SK-N-MC (cell line): Measurements from ENCODE around the gene FBXO34.

ENCODE experiments used
- DNase-seq: peaks from one replicate; pipeline ENCODE4 v3.0.0-alpha.2; 2011; ENCODE audit warnings: low read depth, low spot score
- H3K27ac ChIP-seq: fragments of 200-600 bp; sonication (generic); 2 replicates; pipeline ENCODE4 v1.5.1; 2016; ENCODE audit warnings: mixed run types
- H3K36me3 ChIP-seq: fragments of 200-600 bp; sonication (generic); 2 replicates; pipeline ENCODE4 v1.6.1; 2017; ENCODE audit warnings: antibody characterized with exemption, low read length, mixed read lengths; ENCODE audit not compliant: insufficient read depth
- H3K4me3 ChIP-seq: fragments of 200-600 bp; sonication (generic); 2 replicates; pipeline ENCODE4 v1.5.1; 2016
- H3K9ac ChIP-seq: fragments of 200-600 bp; sonication (generic); 2 replicates; pipeline ENCODE4 v1.8.0; 2017; ENCODE audit warnings: mixed run types, mixed read lengths; ENCODE audit not compliant: insufficient read length
- H3K9me3 ChIP-seq: fragments of 200-600 bp; sonication (generic); 2 replicates; pipeline ENCODE4 v1.6.1; 2017; ENCODE audit warnings: low read depth, mild to moderate bottlenecking, antibody characterized with exemption, low read length, moderate library complexity, mixed read lengths
- EZH2 ChIP-seq: fragments of 200-600 bp; sonication (generic); IDR thresholded peaks from one replicate; pipeline ENCODE4 v1.6.1; 2017; ENCODE audit warnings: antibody characterized with exemption
- FOXP2 ChIP-seq: optimal IDR thresholded peaks from 2 replicates; pipeline ENCODE3; 2011; ENCODE audit warnings: mild to moderate bottlenecking, moderate library complexity; ENCODE audit not compliant: insufficient read depth; ENCODE audit errors: extremely low read length, control extremely low read depth
- POLR2AphosphoS5 ChIP-seq: IDR thresholded peaks from 2 replicates; pipeline ENCODE4 v1.6.1; 2012; ENCODE audit warnings: mild to moderate bottlenecking, low read depth, low read length, borderline replicate concordance

The FBXO34 gene

GRCh38 chr14:55267820-55268219 lies 3.4 kb upstream of the FBXO34 start:
- Histone ChIP-seq H3K27ac (no peak overlapping the region), H3K36me3 (no peaks in the 10 kb centered on the region), H3K9ac (no peak overlapping the region), H3K9me3 (no peaks in the 10 kb centered on the region), H3K4me3 (no peak overlapping the region)
- DNase-seq: no peak
- no peak for TF ChIP-seq FOXP2

GRCh38 chr14:55271572-55272298 lies 514 bp downstream of the FBXO34 start:
- Histone ChIP-seq H3K9me3 (no peaks in the 10 kb centered on the region), H3K27ac (peak overlapping the region; percentile 26; the same call in 1 of the 2 replicates), H3K36me3 (no peaks in the 10 kb centered on the region), H3K4me3 (peak overlapping the region; percentile 96), H3K9ac (peak overlapping the region; percentile 90)
- DNase-seq: no peak
- TF ChIP-seq FOXP2: no peak
- TF ChIP-seq EZH2: no peak
- no peak for TF ChIP-seq POLR2AphosphoS5

GRCh38 chr14:55272387-55272786 lies 1.2 kb downstream of the FBXO34 start:
- no peak for DNase-seq
- TF ChIP-seq EZH2 (no peak), POLR2AphosphoS5 (no peak), FOXP2 (no peak)
- Histone ChIP-seq H3K27ac (no peak overlapping the region), H3K36me3 (no peaks in the 10 kb centered on the region), H3K9me3 (no peaks in the 10 kb centered on the region), H3K9ac (peak overlapping the region; percentile 90), H3K4me3 (peak overlapping the region; percentile 96)

- peak overlapping the region; percentile 96 for H3K4me3 ChIP-seq
These were observed 1.7 kb downstream of the FBXO34 start for GRCh38 chr14:55272922-55273321.

GRCh38 chr14:55274146-55274545 lies 2.9 kb downstream of the FBXO34 start:
- DNase-seq: no peak
- no peak overlapping the region for H3K9ac ChIP-seq
- H3K36me3 ChIP-seq: peaks cover 7% of the 10 kb centered on the region
- TF ChIP-seq EZH2 (no peak), FOXP2 (no peak), POLR2AphosphoS5 (no peak)
- H3K4me3 ChIP-seq: peak overlapping the region; percentile 28; the same call in 1 of the 2 replicates
- no peaks in the 10 kb centered on the region for H3K9me3 ChIP-seq
- no peak overlapping the region for H3K27ac ChIP-seq

More at GRCh38 chr14:55272922-55273321, 1.7 kb downstream of the FBXO34 start:
- H3K27ac ChIP-seq: no peak overlapping the region
- TF ChIP-seq POLR2AphosphoS5 (no peak), EZH2 (no peak), FOXP2 (no peak)
- H3K9ac ChIP-seq: peak overlapping the region; percentile 90
- no peaks in the 10 kb centered on the region for H3K9me3 ChIP-seq
- no peaks in the 10 kb centered on the region for H3K36me3 ChIP-seq
- no peak for DNase-seq

GRCh38 chr14:55274751-55275150 lies 3.5 kb downstream of the FBXO34 start:
- H3K36me3 ChIP-seq: peaks cover 12% of the 10 kb centered on the region
- no peak overlapping the region for H3K9ac ChIP-seq
- no peak overlapping the region for H3K4me3 ChIP-seq
- no peak for TF ChIP-seq EZH2
- no peak for TF ChIP-seq FOXP2
- TF ChIP-seq POLR2AphosphoS5: no peak
- no peak for DNase-seq
- H3K27ac ChIP-seq: 0 out of 2 replicates have a peak overlapping the region, but pooled peaks have one; percentile 5
- no peaks in the 10 kb centered on the region for H3K9me3 ChIP-seq

GRCh38 chr14:55276736-55277135 lies 5.5 kb downstream of the FBXO34 start:
- TF ChIP-seq FOXP2: no peak
- no peak for TF ChIP-seq EZH2
- TF ChIP-seq POLR2AphosphoS5: no peak

GRCh38 chr14:55277972-55278740 lies 6.9 kb downstream of the FBXO34 start:
- peak overlapping the region; percentile 57; the same call in 1 of the 2 replicates for H3K27ac ChIP-seq
- 0 out of 2 replicates have a peak overlapping the region, but pooled peaks have one; percentile 7 for H3K4me3 ChIP-seq
- DNase-seq: no peak
- no peaks in the 10 kb centered on the region for H3K9me3 ChIP-seq
- no peak for TF ChIP-seq EZH2
- no peak for TF ChIP-seq FOXP2
- TF ChIP-seq POLR2AphosphoS5: no peak
- H3K9ac ChIP-seq: no peak overlapping the region
- peaks cover 15% of the 10 kb centered on the region for H3K36me3 ChIP-seq

More at GRCh38 chr14:55276736-55277135, 5.5 kb downstream of the FBXO34 start:
- no peak for DNase-seq
- no peaks in the 10 kb centered on the region for H3K9me3 ChIP-seq
- peaks cover 15% of the 10 kb centered on the region for H3K36me3 ChIP-seq
- H3K9ac ChIP-seq: no peak overlapping the region
- H3K4me3 ChIP-seq: no peak overlapping the region
- H3K27ac ChIP-seq: no peak overlapping the region
